ENCODE results near the gene DNAH3.
"Not testable (repeated sequence)": the region's sequence is repeated elsewhere in the genome, so short reads cannot be mapped to it uniquely, and the experiment has no call there.

DNAH3 gene

DNA sequence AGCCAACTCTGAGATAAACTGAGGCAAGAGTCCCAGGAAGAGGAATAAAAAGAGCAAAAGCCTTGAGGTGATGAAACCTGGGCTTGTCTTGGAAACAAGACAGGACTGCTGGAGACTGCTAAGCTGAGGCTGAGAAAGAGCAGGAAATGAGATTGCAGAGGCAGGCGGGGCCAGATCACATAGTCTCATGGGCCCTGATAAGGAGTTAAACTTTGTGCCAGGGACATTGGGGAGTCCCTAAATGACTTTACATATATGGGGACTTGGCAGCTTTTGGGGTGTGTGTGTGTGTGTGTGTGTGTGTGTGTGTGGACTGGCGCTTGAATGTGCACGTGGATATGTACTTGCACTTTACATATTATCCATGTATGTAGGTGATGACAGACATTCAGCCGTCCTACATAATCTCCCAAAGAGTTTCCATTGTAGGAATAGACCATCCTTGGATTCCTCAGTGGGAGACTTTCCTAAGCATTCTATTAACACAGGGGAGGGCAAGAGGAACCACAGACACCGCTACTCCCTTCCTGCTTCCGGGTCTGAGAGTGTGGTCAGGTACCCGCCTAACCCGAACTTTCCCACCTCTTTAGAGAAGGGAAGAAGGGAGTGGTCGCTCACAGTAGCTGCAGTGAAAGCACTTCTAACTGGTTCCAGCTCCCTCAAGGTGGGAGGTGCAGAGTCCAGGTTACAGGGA lies 127.0 kb downstream of the DNAH3 start:
- TF ChIP-seq ZNF274 (IDR thresholded peaks at IDR 0.05; ENCODE audit: low read depth, low read length): no peak
- Histone ChIP-seq H3K9me3 (ENCODE audit: insufficient read depth, low read length) (no peaks in the 10 kb centered on the region), H3K4me1 (ENCODE audit: insufficient read depth, insufficient read length) (no peaks in the 10 kb centered on the region), H3K4me3 (ENCODE audit: insufficient read length, low read depth) (no peak overlapping the region), H3K9ac (ENCODE audit: insufficient read length, low read depth) (no peak overlapping the region), H3K36me3 (ENCODE audit: insufficient read depth, insufficient read length, low read length) (no peaks in the 10 kb centered on the region), H3K27me3 (ENCODE audit: insufficient read depth, insufficient read length) (no peaks in the 10 kb centered on the region)
- DNase-seq (ENCODE audit: low read depth, low spot score): no peak

GRCh38 chr16:21021316-21021715 lies 129.3 kb downstream of the DNAH3 start:
- H3K9ac ChIP-seq (ENCODE audit: insufficient read length, low read depth): no peak overlapping the region
- no peaks in the 10 kb centered on the region for H3K4me1 ChIP-seq (ENCODE audit: insufficient read depth, insufficient read length)
- no peak overlapping the region for H3K4me3 ChIP-seq (ENCODE audit: insufficient read length, low read depth)
- no peaks in the 10 kb centered on the region for H3K36me3 ChIP-seq (ENCODE audit: insufficient read depth, insufficient read length, low read length)
- TF ChIP-seq SUZ12 (IDR thresholded peaks at IDR 0.05; ENCODE audit: extremely low read depth, insufficient read depth, insufficient read length) (no peak), ZNF274 (IDR thresholded peaks at IDR 0.05; ENCODE audit: low read depth, low read length) (no peak), YY1 (IDR thresholded peaks at IDR 0.05; ENCODE audit: insufficient read depth, insufficient read length) (no peak)
- no peak for DNase-seq (ENCODE audit: low read depth, low spot score)
- H3K9me3 ChIP-seq (ENCODE audit: insufficient read depth, low read length): no peaks in the 10 kb centered on the region
- H3K27me3 ChIP-seq (ENCODE audit: insufficient read depth, insufficient read length): no peaks in the 10 kb centered on the region

GRCh38 chr16:21009815-21010214 lies 140.8 kb downstream of the DNAH3 start:
- no peaks in the 10 kb centered on the region for H3K27me3 ChIP-seq (ENCODE audit: insufficient read depth, insufficient read length)
- H3K36me3 ChIP-seq (ENCODE audit: insufficient read depth, insufficient read length, low read length): no peaks in the 10 kb centered on the region
- no peaks in the 10 kb centered on the region for H3K4me1 ChIP-seq (ENCODE audit: insufficient read depth, insufficient read length)
- H3K9ac ChIP-seq (ENCODE audit: insufficient read length, low read depth): no peak overlapping the region
- H3K4me3 ChIP-seq (ENCODE audit: insufficient read length, low read depth): no peak overlapping the region
- H3K9me3 ChIP-seq (ENCODE audit: insufficient read depth, low read length): 0 out of 2 replicates have a peak, but pooled peaks cover 10% of the 10 kb centered on the region
- DNase-seq (ENCODE audit: low read depth, low spot score): no peak
- TF ChIP-seq SUZ12 (IDR thresholded peaks at IDR 0.05; ENCODE audit: extremely low read depth, insufficient read depth, insufficient read length): no peak
- no peak for TF ChIP-seq ZNF274 (IDR thresholded peaks at IDR 0.05; ENCODE audit: low read depth, low read length)
- no peak for TF ChIP-seq YY1 (IDR thresholded peaks at IDR 0.05; ENCODE audit: insufficient read depth, insufficient read length)

- TF ChIP-seq ZNF274 (IDR thresholded peaks at IDR 0.05; ENCODE audit: low read depth, low read length) (no peak), SUZ12 (IDR thresholded peaks at IDR 0.05; ENCODE audit: extremely low read depth, insufficient read depth, insufficient read length) (no peak), YY1 (IDR thresholded peaks at IDR 0.05; ENCODE audit: insufficient read depth, insufficient read length) (no peak)
- no peaks in the 10 kb centered on the region for H3K9me3 ChIP-seq (ENCODE audit: insufficient read depth, low read length)
- H3K36me3 ChIP-seq (ENCODE audit: insufficient read depth, insufficient read length, low read length): no peaks in the 10 kb centered on the region
- DNase-seq (ENCODE audit: low read depth, low spot score): no peak
- H3K4me1 ChIP-seq (ENCODE audit: insufficient read depth, insufficient read length): no peaks in the 10 kb centered on the region
- no peaks in the 10 kb centered on the region for H3K27me3 ChIP-seq (ENCODE audit: insufficient read depth, insufficient read length)
- H3K4me3 ChIP-seq (ENCODE audit: insufficient read length, low read depth): no peak overlapping the region
- H3K9ac ChIP-seq (ENCODE audit: insufficient read length, low read depth): no peak overlapping the region
Observed at GRCh38 chr16:21005008-21005407, 145.6 kb downstream of the DNAH3 start.

DNA sequence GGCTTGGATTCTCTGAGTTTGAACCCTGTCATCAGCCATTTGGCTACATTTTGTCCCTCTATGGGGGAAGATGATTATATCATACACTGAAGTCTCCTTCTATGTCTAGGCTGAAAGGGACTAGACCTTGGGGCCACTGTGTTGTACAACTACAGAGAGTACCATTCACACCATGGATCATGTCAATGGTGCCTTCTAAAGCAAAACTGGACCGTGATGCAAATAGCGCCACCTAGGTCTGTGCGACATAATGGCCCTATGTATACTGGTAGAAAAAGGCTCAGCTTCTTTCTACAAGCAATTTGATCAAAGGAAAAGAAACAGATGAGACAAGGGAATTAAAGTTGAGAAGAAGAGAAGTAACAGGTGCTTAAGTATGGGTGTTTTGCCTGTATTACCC lies 149.4 kb downstream of the DNAH3 start:
- Histone ChIP-seq H3K27me3 (ENCODE audit: insufficient read depth, insufficient read length) (no peaks in the 10 kb centered on the region), H3K9me3 (ENCODE audit: insufficient read depth, low read length) (no peaks in the 10 kb centered on the region), H3K9ac (ENCODE audit: insufficient read length, low read depth) (no peak overlapping the region), H3K4me3 (ENCODE audit: insufficient read length, low read depth) (no peak overlapping the region), H3K36me3 (ENCODE audit: insufficient read depth, insufficient read length, low read length) (no peaks in the 10 kb centered on the region), H3K4me1 (ENCODE audit: insufficient read depth, insufficient read length) (no peaks in the 10 kb centered on the region)
- TF ChIP-seq SUZ12 (IDR thresholded peaks at IDR 0.05; ENCODE audit: extremely low read depth, insufficient read depth, insufficient read length) (no peak), YY1 (IDR thresholded peaks at IDR 0.05; ENCODE audit: insufficient read depth, insufficient read length) (no peak), ZNF274 (IDR thresholded peaks at IDR 0.05; ENCODE audit: low read depth, low read length) (no peak)
- peak; percentile 39 for DNase-seq (ENCODE audit: low read depth, low spot score)

DNA sequence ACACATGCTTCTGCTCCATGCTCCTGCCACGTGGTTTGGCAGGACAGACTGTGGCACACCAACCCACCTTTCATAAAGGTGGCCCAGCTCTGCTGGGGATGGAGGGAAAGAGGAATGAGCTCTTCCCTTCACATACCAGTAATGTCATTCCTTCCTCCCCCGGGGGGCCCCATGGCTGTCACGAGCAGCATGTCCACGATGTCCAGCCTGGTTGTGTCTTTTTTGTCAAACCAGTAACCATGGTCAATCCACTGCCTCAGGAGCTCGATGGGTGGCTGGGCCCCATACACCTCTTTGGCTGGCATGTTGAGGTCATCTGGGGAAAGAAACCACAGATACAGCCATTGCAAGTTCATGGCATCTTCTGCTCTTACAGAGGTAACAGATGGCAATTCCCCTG lies 153.5 kb downstream of the DNAH3 start:
- no peak overlapping the region for H3K4me3 ChIP-seq (ENCODE audit: insufficient read length, low read depth)
- no peak for DNase-seq (ENCODE audit: low read depth, low spot score)
- no peaks in the 10 kb centered on the region for H3K9me3 ChIP-seq (ENCODE audit: insufficient read depth, low read length)
- no peaks in the 10 kb centered on the region for H3K27me3 ChIP-seq (ENCODE audit: insufficient read depth, insufficient read length)
- TF ChIP-seq YY1 (IDR thresholded peaks at IDR 0.05; ENCODE audit: insufficient read depth, insufficient read length): no peak
- no peak for TF ChIP-seq SUZ12 (IDR thresholded peaks at IDR 0.05; ENCODE audit: extremely low read depth, insufficient read depth, insufficient read length)
- no peak for TF ChIP-seq ZNF274 (IDR thresholded peaks at IDR 0.05; ENCODE audit: low read depth, low read length)
- no peak overlapping the region for H3K9ac ChIP-seq (ENCODE audit: insufficient read length, low read depth)
- no peaks in the 10 kb centered on the region for H3K36me3 ChIP-seq (ENCODE audit: insufficient read depth, insufficient read length, low read length)
- no peaks in the 10 kb centered on the region for H3K4me1 ChIP-seq (ENCODE audit: insufficient read depth, insufficient read length)

- H3K36me3 ChIP-seq (ENCODE audit: insufficient read depth, insufficient read length, low read length): no peaks in the 10 kb centered on the region
- H3K9ac ChIP-seq (ENCODE audit: insufficient read length, low read depth): no peak overlapping the region
- no peak for DNase-seq (ENCODE audit: low read depth, low spot score)
- no peak for TF ChIP-seq ZNF274 (IDR thresholded peaks at IDR 0.05; ENCODE audit: low read depth, low read length)
- TF ChIP-seq SUZ12 (IDR thresholded peaks at IDR 0.05; ENCODE audit: extremely low read depth, insufficient read depth, insufficient read length): no peak
- TF ChIP-seq YY1 (IDR thresholded peaks at IDR 0.05; ENCODE audit: insufficient read depth, insufficient read length): no peak
- no peaks in the 10 kb centered on the region for H3K27me3 ChIP-seq (ENCODE audit: insufficient read depth, insufficient read length)
- no peak overlapping the region for H3K4me3 ChIP-seq (ENCODE audit: insufficient read length, low read depth)
- no peaks in the 10 kb centered on the region for H3K9me3 ChIP-seq (ENCODE audit: insufficient read depth, low read length)
- H3K4me1 ChIP-seq (ENCODE audit: insufficient read depth, insufficient read length): no peaks in the 10 kb centered on the region
Observed at GRCh38 chr16:20995711-20996110, 154.9 kb downstream of the DNAH3 start.

DNA sequence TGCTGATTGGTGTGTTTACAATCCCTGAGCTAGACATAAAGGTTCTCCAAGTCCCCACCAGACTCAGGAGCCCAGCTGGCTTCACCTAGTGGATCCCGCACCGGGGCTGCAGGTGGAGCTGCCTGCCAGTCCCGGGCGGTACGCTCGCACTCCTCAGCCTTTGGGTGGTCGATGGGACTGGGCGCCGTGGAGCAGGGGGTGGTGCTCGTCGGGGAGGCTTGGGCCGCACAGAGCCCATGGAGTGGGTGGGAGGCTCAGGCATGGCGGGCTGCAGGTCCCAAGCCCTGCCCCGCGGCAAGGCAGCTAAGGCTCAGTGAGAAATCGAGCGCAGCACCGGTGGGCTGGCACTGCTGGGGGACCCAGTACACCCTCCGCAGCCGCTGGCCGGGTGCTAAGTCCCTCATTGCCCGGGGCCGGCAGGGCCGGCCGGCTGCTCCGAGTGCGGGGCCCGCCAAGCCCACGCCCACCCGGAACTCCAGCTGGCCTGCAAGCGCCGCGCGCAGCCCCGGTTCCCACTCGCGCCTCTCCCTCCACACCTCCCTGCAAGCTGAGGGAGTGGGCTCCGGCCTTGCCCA lies 161.1 kb downstream of the DNAH3 start:
- not testable (repeated sequence) for H3K4me3 ChIP-seq (ENCODE audit: insufficient read length, low read depth); H3K9me3 ChIP-seq (ENCODE audit: insufficient read depth, low read length); DNase-seq (ENCODE audit: low read depth, low spot score); H3K4me1 ChIP-seq (ENCODE audit: insufficient read depth, insufficient read length); H3K36me3 ChIP-seq (ENCODE audit: insufficient read depth, insufficient read length, low read length); H3K9ac ChIP-seq (ENCODE audit: insufficient read length, low read depth); H3K27me3 ChIP-seq (ENCODE audit: insufficient read depth, insufficient read length)

Measured in NT2/D1 (cell line).